HG03442 (cell line): ENCODE data around the gene HTR1E.
"Not testable (repeated sequence)": the region's sequence is repeated elsewhere in the genome, so short reads cannot be mapped to it uniquely, and the experiment has no call there.

Experiments
- ATAC-seq: cut with Tn5 transposase; IDR thresholded peaks from one replicate; pipeline ENCODE4 v1.9.1; 2021; ENCODE audit warnings: mild to moderate bottlenecking, moderate library complexity; ENCODE audit not compliant: unreplicated experiment

Gene HTR1E, protein sequence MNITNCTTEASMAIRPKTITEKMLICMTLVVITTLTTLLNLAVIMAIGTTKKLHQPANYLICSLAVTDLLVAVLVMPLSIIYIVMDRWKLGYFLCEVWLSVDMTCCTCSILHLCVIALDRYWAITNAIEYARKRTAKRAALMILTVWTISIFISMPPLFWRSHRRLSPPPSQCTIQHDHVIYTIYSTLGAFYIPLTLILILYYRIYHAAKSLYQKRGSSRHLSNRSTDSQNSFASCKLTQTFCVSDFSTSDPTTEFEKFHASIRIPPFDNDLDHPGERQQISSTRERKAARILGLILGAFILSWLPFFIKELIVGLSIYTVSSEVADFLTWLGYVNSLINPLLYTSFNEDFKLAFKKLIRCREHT

DNA sequence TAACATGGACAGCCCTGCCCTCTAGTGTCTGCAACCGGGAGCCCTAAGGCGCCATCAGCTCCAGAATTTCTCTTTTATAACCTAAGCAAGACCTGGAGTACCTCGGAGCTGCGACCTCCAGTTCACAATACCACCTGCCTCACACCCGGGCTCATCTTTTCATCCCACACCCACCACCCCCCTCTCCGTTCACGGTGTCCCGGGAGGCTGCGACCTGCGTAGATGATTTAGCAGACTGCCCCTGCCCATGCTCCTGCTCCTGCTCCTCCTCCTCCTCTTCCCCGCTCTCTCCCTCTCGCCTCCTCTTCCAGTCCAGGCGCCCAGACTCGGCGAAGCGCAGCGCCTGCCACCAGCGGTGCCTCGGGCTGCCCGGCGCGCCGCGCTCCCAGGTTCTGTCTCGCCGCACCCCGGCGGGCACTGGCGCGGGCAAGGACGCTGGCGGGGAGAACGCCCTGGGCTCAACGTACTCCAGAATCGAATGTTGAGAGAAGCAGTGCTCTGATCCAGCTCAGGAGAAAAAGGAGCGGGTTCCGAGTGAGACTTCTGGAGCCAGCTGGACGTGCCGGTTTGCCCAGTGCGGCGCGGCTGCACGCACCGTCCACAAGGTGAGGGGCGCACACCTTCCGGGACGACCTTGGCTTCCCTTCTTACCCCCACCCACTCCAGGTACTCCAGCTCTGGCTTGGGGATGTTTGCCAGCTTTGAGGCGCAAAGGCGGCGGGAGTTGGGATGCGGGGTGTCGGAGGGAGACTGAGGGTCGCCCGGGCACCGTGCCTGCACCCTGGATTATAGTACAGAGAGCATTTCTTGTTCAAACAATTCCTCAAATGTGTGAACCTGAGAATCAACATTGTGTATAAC lies at the start of gene HTR1E:
Gene HTR1E (plus strand): TSS at position 310 of the 861 bp plus-strand sequence. CDS start 77,807 bp downstream, outside the sequence.
- peak; percentile 84 for ATAC-seq

DNA sequence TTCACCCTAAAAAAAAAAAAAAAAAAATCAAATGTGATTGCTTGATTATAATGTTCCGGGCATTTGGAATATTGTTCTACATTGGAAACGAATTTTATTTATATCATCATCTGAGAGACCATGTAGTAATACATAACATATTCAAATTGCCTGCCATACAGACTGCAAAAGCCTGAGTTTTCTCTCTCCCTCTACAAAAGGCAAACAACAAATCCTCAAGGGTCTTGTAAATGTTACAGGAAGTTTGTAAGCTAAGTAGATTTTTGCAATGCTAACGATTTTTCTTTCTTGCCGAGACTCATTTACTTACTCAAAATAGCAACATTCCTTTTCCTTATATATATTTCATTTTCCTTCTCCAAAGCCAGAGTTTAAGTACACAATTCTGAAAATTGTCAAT lies 49.0 kb upstream of the HTR1E start:
- no peak for ATAC-seq

DNA sequence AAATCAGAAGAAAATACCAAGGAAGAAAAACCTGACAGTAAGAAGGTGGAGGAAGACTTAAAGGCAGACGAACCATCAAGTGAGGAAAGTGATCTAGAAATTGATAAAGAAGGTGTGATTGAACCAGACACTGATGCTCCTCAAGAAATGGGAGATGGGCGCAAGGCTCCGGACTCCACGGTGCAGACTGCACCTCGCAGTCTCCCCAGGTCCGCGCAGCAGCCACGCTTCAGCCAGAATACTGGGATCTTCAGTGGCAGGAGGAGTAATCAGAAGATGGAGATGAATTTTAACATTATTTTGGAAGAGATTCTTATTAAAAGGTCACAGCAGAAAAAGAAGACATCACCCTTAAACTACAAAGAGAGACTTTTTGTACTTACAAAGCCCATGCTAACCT lies 40.1 kb upstream of the HTR1E start:
- ATAC-seq, result not testable (repeated sequence)

DNA sequence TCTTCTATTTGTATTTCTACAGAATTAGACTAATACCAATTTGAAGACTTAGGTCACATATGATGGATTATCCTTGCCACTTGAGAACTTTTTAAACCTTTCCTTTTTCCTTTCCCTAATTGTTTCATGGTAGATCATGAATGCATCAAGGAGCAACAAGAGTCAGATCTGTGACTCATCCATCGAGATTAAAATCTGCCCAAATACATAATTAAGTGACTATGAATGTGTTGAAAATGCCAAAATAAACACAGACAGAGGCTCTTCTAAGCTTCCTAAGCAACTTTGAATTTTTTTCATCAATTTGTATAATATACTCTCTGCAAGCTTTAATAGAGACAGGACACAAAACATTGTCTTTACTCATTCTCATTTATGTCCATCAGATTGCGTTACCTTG lies 23.5 kb upstream of the HTR1E start:
- no peak for ATAC-seq

DNA sequence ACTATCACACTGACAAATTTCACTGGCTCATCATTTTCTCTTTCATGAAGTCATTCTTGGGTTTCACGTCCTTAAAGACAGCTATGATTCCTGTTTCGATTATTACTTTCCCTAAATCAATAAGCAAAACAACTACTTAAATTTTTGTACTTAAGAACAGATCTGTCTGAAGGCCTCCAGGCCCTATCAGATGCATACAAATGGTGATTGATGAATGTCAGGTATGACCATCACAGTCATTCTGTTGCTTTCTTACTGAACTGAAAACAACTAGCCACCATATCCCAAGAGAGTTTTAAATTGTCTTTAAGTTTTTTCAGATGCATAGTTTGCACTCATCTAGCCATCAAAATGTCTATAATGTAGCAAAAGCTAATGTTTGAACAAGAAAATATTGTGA lies 20.9 kb upstream of the HTR1E start:
- no peak for ATAC-seq

DNA sequence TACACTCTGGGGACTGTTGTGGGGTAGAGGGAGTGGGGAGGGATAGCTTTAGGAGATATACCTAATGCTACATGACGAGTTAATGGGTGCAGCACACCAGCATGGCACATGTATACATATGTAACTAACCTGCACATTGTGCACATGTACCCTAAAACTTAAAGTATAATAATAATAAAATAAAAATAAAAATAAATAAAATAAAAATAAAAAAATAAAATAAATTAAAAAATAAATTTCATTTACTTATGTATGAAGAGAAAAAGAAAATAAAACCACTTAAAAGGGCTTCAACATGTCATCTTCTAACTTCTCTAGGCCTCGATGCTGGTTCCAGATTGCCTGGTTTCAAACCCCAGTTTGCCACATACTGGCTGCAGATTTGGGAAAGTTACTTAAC lies 10.2 kb upstream of the HTR1E start:
- not testable (repeated sequence) for ATAC-seq

DNA sequence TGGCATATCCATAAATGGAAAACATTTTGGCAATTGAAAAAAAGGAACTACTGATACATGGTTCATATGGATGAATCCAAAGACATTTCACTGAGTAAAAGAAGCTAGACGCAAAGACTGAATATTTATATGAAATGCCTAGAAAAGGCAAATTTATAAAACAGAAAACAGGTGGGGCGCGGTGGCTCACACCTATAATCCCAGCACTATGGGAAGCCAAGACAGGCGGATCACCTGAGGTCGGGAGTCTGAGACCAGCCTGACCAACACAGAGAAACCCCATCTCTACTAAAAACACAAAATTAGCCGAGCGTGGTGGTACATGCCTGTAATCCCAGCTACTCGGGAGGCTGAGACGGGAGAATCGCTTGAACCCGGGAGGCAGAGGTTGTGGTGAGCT lies 9.5 kb upstream of the HTR1E start:
- not testable (repeated sequence) for ATAC-seq

DNA sequence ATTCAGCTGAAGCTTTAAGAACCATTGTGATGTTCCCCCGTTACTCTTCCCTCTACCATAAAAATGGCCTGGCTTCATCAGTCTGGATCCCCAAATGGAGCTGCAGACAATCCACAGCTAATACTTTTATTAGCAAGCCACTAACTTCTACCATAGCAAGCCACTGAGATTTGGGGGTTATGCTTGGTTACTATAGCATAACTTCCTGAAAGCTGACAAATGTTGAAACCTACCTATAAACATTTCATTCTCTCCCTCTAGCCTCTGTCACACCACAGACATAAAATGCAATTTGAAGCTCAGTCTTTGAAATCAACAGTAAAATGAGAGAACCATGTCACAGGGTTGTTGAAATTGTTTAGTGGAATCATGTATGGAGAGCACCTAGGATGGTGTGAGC lies 3.0 kb upstream of the HTR1E start:
- ATAC-seq, result no peak

DNA sequence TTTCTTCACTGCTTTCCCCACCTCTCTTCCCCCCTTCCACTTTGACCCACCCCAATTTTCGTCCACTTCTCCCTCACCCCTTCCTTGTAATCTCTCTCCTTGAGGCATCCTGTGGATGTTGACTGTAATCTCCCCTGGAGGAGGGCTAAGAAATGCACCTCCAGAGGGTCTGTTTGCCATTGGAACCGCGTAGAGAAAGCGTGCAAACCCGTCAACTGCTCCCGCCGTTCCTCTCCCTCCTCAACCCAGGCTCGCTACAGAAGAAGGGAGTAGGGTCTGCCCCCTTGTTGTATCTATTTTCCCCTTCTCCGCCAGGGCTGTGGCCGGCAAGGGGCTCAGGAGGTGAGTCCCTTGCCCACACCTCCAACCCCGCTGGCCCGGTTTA lies 502 bp upstream of the HTR1E start:
- peak; percentile 10 for ATAC-seq

DNA sequence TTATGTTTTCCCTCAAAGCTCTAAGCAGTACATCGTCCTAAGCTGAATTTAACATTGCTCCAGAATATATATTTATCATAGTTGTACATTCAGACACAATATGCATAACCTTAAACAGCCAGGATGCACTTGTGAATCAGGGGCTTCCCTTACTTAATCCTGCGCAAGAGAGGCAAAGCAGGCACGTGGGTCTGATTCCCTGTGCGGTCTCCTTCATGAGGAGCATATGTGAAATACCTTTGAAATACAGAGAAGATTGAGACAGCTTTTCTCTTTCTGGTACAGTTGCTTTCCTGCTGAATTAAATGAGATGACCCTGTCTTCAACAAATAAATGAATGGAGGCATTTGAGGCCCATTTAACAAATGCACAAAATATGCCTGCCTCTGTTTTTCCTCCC lies 1.5 kb downstream of the HTR1E start:
- no peak for ATAC-seq

DNA sequence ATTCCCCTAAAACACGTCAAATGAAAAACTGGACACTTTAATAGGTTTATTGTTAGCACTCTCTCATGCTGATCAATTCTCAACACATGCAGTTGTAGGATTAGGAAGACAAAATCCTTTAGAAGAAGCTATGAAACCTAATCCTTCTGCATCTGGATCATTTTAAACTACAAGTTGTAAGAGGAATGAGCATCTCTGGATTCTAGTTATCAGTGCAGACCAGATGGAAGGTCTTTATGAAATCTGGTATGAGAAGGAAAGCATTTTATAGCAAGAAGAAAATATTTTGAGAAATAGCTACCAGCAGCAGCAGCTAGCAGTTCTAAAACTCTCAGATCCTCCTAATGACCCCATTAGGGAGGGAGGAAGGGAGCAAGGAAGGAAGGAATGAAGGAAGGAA lies 4.1 kb downstream of the HTR1E start:
- ATAC-seq, result no peak

DNA sequence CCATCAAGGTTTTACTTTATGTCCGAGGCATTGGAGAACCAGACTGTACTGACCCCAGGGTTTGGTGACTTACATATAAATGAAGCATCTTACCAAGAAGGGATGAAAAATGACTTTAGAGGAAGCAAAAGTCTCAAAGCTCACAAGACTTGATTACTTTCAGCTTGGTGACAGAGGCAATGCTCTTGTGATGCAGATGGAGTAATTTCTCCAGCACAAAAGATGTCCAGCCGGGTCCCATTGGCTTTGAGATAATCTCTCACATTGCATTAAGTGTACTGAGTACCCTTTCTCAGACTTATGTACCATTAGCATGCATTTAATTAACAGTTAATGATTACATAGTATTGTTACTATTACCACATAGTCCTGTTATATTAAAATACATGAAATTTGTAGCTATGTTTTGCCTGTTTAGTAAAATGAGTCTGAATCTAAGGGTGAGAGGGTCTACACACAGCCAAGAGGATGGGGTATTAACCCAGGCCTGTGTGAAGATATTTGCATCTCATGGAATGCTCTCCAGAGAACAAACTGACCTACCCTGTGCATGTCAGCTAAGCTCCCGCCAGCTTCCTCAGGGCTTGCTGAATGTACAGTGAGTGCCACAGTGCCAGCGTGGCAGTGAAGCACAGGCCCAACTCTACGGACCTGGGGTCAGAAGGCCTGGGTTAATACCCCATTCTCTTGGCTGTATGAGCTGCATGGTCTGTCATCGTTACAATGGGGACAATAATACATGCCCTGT lies 5.6 kb downstream of the HTR1E start:
- no peak for ATAC-seq

DNA sequence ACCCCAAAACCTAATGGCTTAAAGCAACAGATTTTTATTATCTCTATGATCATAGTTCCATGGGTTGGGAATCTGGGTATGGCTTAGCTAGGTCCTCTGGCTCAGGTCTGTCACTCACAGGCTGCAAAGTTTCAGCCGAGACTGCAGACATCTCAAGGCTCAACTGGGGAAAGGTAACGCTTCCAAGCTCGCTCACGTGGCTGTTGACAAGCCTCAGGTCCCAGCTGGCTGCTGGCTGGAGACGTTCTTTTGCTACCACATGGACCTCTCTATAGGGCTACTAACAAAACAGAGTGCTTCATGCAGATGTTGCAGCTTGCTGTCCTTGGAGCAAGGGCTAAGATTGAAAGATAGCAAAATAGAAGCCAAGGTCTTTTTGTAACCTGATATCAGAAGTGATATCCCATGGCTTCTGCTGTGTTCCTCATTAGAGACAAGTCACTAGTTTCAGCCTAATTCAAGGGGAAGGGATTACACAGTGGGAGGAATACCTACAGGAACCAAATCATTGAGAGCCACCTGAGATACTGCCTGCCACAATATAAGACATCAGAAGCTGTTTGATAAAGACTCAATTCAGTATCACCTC lies 6.6 kb downstream of the HTR1E start:
- ATAC-seq, result no peak

DNA sequence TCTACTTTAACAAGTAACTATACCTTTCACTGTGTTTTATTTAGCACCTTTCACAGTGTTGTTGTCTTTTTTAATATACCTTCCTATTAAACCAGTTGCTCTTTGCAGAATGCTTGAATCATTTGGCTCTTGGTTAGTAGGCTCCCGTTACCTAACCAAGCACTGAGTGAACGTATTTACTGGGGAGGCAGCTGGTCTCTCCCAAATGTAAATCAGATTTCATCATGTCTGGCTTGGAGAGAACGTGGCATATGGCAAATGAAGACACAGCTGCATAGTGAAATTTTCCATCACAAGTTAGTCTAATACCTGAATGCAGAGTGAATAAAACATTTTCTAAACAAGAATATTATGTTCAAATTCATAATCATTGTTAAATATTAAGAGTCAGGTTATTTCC lies 12.4 kb downstream of the HTR1E start:
- no peak for ATAC-seq

DNA sequence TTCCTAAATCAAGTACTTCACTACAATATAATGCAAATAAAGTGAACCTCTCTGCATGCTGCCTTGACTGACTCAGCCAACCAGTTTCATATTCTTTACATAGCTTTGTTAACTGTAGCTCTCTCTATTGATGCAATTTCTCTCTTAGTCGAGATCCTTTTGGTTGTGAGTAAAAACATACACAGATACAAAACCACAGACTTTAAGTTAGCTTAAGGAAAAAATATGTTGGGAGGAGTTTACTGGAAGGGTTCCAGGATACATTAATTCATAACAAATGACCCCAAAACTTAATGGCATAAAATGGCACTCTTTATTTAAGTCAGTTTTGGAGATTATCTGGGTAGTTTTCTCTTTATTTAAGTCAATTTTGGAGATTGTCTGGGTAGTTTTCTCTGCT lies 15.7 kb downstream of the HTR1E start:
- no peak for ATAC-seq

DNA sequence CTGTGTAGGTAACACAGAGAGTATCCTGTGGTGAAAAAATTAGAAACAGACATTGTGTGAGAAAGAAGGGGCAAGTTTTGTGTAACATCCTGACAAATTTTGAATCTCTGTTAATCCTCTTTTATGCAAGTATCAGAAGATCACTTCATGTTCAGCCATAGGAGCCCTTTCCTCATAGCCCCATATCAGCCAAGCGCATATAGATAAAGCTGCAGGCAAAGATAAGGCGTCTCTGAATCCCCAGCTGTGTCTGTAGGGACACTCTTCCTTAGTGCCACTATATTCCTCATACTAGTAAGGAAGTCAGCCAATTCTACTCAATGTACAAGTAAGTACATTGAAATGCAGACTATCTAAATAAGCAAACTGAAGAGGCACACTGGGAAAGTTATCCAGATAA lies 22.3 kb downstream of the HTR1E start:
- no peak for ATAC-seq

DNA sequence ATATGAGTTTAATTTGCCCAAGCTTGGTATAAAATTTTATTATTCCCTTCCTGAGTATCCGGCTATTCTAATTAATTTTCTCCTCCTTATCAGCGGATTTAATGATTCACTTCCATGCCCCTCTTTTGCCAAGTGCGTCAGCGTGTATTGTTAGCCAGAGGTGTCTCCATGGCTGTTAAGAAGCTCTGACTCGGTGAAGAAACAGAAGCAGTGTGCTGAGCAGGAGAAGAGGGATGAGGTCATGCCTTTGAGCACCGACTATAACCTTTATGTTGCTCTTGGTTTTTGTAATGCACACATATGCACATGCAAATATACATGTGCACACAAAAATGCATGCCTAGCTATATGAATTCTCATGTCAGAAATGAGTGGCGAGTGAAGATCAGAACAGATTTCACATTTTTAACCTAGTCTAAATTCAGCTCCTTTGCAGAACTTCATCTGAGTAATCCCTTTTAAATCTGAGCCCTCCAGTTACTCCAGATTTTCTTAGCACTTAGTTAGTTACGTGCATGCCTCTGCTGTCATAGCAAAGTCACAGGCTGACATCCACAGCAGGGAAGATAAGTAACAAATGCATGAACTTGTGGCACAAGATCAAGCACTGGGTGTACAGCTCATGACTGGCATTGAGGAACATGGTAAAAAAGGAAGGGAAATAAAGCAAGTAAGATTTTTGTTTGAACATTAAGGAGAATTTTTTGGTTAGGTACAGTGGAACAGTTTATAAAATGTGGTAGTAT lies 24.3 kb downstream of the HTR1E start:
- no peak for ATAC-seq

DNA sequence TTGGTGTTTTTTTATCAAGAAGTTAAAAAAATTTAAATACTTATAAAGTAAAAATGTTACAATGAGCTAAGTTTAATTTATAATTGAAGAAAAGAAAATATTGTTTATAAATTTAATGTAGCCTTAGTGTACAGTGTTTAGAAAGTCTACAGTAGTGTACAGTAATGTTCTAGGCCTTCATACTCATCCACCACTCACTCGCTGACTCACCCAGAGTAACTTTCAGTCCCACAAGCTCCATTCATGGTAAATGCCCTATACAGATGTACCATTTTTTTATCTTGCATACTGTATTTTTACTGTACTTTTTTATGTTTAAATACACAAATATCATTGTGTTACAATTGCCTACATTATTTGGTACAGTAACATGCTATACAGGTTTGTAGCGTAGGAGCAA lies 26.0 kb downstream of the HTR1E start:
- no peak for ATAC-seq

DNA sequence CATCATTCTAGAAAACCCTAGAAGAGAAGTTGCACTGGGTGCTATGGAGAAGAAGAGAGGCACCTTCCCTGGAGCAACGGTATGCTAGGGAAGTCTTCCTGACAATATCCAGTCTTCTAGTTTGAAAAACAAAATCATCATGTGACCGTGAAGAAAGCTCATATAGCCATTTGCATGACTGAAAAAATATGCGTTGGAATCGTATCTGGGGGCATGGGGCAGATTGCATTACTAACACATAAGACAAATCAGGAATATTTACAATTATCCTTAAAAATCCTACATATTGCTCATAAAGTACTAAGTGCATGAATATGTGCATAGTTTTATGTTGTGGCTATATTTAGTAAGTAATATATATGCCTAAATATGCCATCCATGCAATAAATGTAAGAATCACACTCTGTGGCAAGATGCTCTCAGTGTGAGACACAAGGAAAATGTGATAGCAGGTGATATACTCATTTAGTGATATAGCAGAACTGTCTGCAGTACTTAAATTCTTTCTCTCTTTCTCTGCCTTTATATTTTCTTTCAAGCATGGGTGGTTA lies 26.8 kb downstream of the HTR1E start:
- ATAC-seq, result no peak

DNA sequence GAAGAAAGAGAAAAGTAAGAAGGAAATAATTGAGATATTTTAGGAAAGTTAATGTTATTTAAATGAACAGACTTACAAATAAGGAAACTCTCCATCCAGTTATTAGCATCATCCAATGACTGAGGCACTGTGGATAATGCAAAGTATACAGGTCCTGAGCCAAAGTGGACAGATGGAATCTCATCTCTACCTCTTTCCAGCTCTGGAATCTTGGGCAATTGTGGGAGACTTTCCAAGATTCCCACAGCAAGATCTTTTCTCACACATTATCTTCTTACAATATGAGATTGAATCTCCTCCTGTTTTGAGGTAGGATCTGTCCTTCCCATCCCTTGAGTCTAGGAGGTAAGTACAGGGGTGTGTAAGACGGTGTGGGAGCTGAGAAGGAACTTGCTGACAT lies 28.9 kb downstream of the HTR1E start:
- no peak for ATAC-seq
